Measurements from ENCODE around the gene NHS.

- TF ChIP-seq POLR2A (IDR thresholded peaks at IDR 0.05; ENCODE audit: low read depth) (no peak), CTCF (IDR thresholded peaks at IDR 0.05) (no peak), POLR2AphosphoS5 (IDR thresholded peaks at IDR 0.05) (no peak), EP300 (IDR thresholded peaks at IDR 0.05) (no peak)
Measured at GRCh38 chrX:17494216-17494615, 119.2 kb downstream of the NHS start.

Data from esophagus muscularis mucosa (tissue), 4 donors.